Breast epithelium (tissue), 3 donors: ENCODE data around the gene RNF34.

Experiments
- POLR2A ChIP-seq: fragments of 450-650 bp; IDR thresholded peaks from one replicate; pipeline ENCODE4 v1.6.1; 2016; ENCODE audit warnings: antibody characterized with exemption, mild to moderate bottlenecking, moderate library complexity
- TF ChIP-seq, protein P1 (sequence below), 3 donors: fragments of 450-650 bp; IDR thresholded peaks; one replicate each; pipeline ENCODE4 v1.5.1; 2016 to 2017; ENCODE audit warnings: antibody characterized with exemption in 3 of 3, mild to moderate bottlenecking in 3 of 3, moderate library complexity in 3 of 3

DNA sequence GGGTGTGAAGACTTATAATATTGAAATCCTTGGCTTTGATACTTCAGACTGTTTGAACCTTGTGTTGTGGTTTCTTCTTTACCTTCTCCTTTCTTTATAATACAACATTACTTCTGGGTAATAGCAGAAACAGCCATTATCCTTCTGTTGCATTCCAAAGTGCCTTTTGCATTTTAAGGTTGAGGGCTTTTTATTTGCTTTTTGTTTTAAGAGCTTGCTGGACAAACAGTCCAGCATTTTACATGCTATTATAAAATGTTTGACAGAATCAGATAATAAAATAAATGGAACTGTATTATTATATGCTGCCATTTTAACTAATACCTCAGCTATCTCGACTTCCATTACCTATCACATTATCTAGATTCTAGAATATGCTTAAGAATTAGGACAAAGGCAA, 14.0 kb downstream of the RNF34 start:
- TF ChIP-seq, protein P1, sequence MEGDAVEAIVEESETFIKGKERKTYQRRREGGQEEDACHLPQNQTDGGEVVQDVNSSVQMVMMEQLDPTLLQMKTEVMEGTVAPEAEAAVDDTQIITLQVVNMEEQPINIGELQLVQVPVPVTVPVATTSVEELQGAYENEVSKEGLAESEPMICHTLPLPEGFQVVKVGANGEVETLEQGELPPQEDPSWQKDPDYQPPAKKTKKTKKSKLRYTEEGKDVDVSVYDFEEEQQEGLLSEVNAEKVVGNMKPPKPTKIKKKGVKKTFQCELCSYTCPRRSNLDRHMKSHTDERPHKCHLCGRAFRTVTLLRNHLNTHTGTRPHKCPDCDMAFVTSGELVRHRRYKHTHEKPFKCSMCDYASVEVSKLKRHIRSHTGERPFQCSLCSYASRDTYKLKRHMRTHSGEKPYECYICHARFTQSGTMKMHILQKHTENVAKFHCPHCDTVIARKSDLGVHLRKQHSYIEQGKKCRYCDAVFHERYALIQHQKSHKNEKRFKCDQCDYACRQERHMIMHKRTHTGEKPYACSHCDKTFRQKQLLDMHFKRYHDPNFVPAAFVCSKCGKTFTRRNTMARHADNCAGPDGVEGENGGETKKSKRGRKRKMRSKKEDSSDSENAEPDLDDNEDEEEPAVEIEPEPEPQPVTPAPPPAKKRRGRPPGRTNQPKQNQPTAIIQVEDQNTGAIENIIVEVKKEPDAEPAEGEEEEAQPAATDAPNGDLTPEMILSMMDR (IDR thresholded peaks at IDR 0.05): no peak
- no peak for TF ChIP-seq POLR2A
